GM18868 (cell line): ENCODE results near the gene RASA2.
"Not testable (repeated sequence)": the region's sequence is repeated elsewhere in the genome, so short reads cannot be mapped to it uniquely, and the experiment has no call there.

Experiments
- ATAC-seq: cut with Tn5 transposase; IDR thresholded peaks from one replicate; pipeline ENCODE4 v1.9.1; 2021; ENCODE audit warnings: mild to moderate bottlenecking, moderate library complexity; ENCODE audit not compliant: unreplicated experiment

Gene RASA2

DNA sequence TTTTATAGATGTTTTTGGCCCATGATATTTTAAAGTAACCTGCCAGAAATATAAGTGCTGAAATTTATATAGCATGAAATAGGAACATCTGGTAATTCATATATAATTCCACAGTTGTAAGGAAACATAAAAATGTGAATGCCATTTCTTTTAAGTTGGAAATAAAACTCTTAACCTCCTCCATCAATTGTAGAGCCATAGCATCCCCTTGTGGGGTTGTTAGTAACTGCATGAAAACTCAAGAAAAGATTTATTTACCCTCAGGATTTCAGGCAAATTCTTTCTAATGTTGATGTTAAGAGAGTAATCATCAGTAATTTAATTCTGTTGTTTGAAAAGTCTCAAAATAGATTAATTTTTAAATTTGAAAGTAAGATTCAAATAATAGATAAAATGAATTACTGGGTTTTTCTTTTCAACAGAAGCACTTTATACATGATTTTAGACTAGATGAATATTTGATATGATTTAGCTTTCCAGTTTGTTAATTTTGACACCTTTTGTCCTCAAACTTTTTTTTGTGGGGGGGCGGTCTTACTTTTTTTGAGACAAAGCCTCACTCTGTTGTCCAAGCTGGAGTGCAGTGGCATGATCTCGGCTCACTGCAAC, 74.7 kb downstream of the RASA2 start:
- ATAC-seq, result no peak

- no peak for ATAC-seq
Measured at GRCh38 chr3:141564241-141564640, 77.4 kb downstream of the RASA2 start.

DNA sequence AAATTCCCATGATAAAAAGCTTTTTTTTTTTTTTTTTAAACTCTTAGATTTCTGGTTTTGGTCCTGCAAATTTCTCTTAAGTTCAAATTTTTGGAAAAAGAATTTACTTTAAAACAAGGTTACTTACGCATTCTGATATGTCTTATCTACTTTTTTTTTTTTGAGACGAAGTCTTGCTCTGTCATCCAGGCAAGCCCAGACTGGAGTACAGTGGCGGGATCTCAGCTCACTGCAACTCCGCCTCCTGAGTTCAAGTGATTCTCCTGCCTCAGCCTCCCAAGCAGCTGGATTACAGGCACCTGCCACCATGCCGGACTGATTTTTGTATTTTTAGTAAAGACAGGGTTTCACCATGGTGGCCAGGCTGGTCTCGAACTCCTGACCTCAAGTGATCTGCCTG, 83.2 kb downstream of the RASA2 start:
- no peak for ATAC-seq

- peak; percentile 63 for ATAC-seq
Measured at GRCh38 chr3:141575879-141576743, 89.3 kb downstream of the RASA2 start.

- no peak for ATAC-seq
Measured at GRCh38 chr3:141576744-141577052, 89.9 kb downstream of the RASA2 start.

DNA sequence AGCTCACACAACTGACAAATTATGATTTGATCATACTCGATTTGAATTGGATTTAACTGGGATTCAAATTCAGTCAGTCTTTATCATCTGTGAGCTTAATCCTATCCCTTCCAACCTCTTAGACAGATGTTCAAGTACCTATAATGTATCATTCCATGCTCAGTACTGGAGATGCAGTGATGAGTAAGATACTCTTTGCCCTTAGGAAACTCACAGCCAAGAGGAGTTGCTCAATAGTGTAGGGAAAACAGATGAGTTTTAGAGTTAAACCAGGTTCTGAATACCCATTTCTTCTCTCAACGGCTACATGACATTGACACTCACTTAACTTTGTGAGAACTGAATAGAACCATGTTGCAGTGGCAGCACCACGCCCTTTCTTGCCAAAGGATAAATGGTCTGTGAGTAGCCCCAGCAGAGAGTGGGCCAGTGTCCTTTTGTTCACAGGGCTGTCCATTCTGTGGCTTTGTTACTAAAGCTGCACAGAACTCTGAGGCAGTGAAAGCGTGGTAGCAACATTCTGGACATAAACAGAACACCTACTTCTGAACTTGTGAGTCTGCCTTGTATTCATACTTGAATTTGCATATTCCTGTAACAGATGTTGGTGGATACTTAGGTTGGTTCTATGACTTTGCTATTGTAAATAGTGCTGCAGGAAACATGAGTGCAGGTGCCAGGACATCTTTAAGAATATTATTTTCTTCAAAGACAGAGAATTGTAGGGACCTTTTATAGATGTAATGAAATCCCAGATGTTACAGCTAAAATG, 91.6 kb downstream of the RASA2 start:
- no peak for ATAC-seq

DNA sequence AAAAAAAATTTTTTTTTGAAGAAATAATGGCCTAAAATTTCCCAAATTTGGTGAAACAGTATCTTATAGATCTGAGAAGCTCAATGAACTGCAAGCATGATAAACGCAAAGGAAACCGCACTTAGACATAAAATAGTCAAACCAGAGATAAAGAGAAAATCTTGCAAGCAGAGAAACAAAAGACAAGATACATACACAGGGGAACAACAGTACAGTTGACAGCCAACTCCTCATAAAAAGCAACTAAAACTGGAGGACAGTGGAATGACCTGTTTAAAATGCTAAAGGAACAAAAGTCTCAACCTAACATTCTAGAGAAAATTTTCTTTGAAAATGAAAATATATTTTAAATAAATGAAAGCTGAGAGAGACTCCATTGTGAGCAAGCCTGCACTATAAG, 107.5 kb downstream of the RASA2 start:
- no peak for ATAC-seq

DNA sequence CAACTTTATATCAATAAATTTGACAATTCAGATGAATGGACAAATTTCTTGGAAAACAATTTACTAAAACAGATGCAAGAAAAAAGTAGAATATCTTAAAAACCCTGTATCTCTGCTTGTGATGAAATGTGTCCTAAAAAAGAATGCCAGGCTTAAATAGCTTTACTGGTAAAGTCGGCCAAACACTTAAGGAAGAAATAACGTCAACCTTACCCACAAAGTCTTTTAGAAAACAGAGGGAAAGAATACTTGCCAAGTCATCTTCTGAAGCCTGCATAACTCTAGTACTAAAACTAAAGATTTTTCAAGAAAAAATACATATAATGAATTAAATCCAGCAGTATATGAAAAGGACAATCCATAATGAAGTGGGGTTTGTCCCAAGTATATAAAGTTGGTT, 111.1 kb downstream of the RASA2 start:
- no peak for ATAC-seq

DNA sequence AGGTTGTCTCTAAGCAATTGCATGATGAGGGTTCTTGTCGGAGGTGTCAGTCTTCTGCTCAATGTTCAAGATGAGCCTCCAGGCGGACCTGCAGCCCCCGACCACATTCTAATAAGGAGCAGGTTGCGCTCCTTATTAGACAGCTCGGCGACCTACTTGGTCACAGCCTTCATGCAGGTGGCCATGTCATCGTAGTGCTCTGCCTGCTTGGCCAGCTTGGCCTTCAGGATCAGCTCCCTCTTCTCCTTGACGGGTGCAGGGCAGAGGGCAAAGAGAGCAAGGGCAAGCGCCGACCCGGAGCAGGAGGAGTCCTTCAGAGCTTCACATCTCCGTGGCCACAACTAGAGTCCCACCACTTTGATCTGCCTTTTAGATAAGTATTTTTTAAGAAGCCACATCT, 113.5 kb downstream of the RASA2 start:
- ATAC-seq, result no peak

- no peak for ATAC-seq
Measured at GRCh38 chr3:141602706-141603105, 115.9 kb downstream of the RASA2 start.

- ATAC-seq, result no peak
Measured at GRCh38 chr3:141603473-141604035, 116.7 kb downstream of the RASA2 start.

- no peak for ATAC-seq
Measured at GRCh38 chr3:141605883-141606282, 119.1 kb downstream of the RASA2 start.

DNA sequence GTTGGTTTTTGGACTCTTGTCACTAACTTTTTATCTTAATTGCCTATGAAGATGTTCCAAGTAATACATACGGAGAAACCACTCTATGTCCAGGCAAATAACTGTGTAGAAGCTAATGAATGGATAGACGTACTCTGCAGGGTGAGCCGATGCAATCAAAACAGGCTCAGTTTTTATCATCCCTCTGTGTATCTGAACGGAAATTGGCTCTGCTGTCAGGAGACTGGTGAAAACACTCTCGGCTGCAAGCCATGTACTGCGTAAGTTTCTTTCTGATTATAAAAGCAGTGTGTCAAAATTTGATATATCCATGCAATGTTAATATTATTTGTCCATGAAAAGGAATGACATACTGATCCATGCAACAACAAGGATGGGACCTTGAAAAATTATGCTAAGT, 121.6 kb downstream of the RASA2 start:
- no peak for ATAC-seq

DNA sequence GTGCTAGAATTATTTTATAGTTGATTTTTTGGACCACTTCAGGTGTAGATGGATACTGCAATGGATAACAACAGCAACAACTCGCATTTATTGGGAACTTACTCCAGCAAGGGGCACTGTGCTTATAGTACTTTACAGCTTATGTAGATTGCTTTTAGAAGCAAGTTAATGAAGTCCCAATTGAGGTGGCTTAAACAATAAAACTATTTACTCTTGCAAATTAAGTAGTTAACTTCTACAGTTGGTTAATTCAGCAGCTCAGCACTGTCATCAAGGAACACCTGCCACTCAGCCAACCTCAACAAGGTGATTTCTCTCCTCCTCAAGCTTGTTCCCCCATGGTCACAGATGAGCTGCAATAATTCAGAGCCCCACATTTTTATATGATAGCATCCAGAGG, 124.1 kb downstream of the RASA2 start:
- ATAC-seq, result no peak

DNA sequence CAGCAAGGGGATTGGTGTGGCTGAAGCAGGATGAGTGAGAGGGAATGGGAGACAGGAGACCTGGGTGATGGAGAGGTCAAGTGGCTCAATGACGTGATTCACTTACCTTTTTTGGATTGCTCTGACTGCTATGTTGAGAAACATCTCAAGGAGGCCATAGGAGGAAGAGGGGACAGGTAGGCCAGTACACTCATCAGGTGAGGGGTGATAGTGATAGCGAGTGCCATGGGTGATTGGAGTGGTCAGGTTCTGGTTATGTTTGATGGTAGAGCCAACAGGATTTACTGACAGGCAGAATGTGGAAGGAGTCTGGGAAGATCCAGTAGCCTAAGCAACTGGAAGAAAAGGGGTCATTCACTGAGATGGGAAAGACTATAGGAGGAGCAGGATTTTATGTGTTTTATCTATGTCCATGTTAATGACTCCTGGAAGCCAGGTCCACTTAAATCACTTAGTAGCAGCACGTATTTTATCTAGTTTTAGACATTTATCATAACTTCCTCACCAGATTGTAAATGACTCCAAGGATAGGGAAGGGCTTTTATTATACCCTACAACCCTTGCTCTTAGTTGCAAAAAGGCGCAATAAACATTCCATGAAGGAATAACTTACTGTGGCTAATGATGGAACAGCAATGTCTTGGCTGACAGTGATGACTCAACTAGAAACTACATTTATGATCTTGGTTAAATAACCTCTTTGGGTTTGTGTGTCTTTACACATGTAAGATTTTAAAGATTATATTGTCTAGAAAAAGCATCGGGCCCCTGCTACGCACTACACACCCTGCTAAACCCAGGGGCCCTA, 131.5 kb downstream of the RASA2 start:
- no peak for ATAC-seq

GRCh38 chr3:141618938-141619337, 132.1 kb downstream of the RASA2 start:
- ATAC-seq, result no peak

GRCh38 chr3:141619450-141619849, 132.6 kb downstream of the RASA2 start:
- ATAC-seq, result no peak

DNA sequence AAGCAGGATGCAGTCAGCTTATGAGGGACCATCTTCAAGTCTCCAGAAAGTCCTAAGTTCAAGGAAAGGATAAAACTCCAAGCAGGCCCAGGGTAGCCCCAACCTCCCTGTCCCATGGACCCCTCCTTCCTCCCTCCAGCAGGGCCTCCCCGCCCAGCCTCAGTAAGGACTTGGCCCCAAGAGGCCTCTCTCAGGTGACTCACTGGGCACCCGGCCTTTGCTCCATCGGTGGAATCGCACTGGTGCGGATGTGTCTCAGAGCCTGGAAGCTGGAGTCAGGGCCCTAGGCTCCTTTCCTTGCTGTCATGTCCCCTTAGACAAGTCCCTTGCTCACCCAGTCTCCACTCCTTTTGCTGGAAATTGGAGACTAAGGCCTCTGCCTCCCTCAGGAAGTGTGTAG, 136.9 kb downstream of the RASA2 start:
- no peak for ATAC-seq

DNA sequence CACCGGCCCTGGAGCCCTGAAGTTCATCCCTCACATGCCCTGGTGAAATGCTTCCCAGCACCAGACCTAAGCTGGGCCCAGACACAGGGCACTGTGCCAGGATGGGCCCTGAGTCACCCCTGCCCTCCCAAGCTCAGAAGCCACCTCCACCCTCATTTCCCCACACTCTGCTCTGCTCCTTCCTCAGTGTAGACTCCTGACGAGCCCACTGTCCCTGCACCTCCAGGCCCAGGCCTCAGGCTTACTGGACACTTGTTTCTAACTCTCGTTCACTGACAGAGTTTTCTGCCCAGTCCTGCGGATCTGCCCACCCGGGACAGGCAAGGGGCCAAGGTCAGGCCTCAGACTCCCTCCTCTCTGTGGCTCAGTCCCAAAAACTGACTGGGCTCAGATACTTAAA, 138.7 kb downstream of the RASA2 start:
- no peak for ATAC-seq

DNA sequence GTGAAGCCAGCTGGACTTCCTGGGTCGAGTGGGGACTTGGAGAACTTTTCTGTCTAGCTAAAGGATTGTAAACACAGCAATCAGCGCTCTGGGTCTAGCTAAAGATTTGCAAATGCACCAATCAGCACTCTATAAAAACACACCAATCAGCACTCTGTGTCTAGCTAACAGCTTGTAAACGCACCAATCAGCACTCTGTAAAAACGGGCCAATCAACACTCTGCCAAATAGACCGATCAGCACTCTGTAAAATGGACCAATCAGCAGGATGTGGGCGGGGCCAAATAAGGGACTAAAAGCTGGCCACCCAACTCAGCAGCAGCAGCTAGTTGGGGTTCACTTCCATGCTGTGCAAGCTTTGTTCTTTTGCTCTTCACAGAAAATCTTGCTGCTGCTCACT, 141.5 kb downstream of the RASA2 start:
- not testable (repeated sequence) for ATAC-seq
